HG02840 (cell line): ENCODE measurements around the gene GRM3.

Source experiments
- ATAC-seq: cut with Tn5 transposase; IDR thresholded peaks from one replicate; pipeline ENCODE4 v1.9.1; 2021; ENCODE audit warnings: mild to moderate bottlenecking, moderate library complexity, moderate number of reproducible peaks; ENCODE audit not compliant: unreplicated experiment, low FRiP score

The GRM3 gene

DNA sequence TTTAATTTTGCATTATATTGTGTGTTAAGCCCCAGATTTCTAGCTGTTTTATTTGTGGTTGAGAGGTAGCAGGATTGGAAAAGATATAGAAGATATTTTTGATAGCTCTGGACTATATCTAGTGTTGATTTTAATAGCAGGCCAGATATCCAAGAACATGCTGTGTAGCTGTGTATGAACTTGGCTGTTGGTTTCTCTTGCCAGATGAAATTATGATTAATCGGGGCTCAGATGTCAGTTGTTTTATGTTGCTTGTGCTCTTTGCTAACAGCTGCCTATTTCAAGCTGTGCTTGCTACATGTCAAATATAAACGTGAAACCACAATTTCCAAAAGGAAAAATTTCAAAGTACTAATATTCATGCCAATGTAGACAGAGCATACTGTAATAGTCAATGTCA is 141.1 kb downstream of the GRM3 start:
- no peak for ATAC-seq

DNA sequence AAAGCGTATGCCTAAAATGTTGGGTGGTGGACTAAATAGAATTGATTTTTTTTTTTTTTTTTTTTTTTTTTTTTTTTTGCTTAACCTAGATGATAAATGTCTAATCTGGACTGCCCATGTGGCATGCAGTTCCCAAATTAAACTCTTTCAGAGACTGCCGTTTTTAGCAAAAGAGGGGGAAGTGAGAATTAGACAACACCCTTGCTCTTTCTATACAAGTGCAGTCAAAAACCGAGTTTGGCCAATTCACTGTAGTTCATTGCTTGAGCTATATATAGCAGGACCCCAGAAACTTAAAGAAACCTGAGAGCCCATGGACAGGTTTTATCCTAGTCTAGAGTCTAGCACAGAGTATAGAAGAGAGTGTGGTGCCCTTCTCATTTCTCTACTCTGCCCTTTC is 141.9 kb downstream of the GRM3 start:
- ATAC-seq: peak; percentile 54

DNA sequence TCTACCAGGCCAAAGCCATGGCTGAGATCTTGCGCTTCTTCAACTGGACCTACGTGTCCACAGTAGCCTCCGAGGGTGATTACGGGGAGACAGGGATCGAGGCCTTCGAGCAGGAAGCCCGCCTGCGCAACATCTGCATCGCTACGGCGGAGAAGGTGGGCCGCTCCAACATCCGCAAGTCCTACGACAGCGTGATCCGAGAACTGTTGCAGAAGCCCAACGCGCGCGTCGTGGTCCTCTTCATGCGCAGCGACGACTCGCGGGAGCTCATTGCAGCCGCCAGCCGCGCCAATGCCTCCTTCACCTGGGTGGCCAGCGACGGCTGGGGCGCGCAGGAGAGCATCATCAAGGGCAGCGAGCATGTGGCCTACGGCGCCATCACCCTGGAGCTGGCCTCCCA is 142.7 kb downstream of the GRM3 start:
- ATAC-seq: no peak

DNA sequence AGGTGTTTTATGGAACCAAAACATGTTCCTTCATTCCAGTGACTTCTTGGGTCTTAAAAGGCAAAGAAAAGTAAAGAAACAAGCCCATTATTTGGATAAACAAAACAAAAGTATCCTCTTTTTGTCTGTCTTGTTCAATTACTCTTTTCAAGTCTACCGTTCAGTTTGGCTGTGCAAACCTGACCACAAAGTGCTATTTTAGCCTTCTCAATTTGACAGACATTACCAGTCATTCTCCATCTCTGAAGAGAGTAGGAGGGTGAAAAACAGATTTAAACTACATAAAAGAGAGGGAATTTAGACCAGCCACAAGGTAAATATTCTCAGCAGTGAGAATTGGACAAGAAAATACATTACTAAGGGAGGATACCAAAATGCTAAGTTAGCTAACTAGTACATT is 145.2 kb downstream of the GRM3 start:
- ATAC-seq: no peak

DNA sequence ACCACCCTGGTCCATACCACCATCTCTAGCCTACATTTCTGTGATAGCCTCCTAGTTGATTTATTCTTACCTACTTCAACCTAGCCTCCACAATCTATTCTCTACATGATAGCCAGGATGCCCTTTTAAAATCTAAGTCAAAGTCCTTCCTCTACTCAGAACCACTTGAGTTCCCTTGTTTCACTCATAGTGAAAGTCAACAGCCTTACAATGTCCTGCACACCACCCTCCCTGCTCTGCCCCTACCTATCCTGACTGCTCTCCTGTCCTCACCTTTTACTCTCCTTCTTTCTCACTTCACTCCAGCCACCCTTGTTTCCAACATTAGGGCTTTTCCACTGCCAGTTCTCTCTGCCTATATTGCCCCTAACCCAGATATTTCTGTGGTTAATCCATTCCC is 146.7 kb downstream of the GRM3 start:
- peak; percentile 47 for ATAC-seq

DNA sequence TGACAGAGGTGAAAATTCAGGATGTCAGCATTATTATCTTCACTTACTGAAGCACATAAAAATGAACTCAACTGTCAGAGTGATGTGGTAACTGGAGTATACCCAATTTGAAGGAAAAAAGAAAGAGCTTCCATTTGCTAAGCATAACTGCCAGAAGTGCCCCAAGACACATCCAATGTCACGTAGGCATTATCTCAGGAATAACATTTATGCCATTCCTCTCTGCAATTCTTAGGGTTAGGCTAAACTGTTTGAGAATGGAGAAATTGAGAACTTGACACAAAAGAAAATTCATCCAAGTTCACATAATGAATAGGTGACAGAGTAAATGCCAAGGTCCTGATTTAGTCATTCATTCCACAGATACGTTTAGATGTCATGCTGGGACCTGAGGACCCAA is 148.6 kb downstream of the GRM3 start:
- ATAC-seq: no peak

DNA sequence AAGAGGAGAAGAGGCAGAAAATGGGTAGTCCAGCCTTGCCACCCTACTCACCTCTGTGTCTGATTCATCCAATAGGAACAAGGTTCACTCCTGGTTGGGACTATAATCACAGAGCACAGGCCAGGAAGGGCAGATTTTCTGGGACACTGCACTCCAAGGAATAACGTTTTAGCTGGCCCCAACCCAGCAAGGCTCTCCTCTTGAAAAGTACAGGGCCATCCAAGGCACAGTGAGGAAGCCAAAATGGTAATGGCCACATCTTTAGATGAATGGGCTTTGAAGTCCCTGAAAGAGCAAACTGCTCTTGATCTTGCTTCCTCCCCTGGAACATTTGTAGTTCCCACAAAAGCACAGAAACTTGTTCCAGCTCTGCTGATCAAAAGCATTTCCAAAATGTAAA is 149.4 kb downstream of the GRM3 start:
- no peak for ATAC-seq

DNA sequence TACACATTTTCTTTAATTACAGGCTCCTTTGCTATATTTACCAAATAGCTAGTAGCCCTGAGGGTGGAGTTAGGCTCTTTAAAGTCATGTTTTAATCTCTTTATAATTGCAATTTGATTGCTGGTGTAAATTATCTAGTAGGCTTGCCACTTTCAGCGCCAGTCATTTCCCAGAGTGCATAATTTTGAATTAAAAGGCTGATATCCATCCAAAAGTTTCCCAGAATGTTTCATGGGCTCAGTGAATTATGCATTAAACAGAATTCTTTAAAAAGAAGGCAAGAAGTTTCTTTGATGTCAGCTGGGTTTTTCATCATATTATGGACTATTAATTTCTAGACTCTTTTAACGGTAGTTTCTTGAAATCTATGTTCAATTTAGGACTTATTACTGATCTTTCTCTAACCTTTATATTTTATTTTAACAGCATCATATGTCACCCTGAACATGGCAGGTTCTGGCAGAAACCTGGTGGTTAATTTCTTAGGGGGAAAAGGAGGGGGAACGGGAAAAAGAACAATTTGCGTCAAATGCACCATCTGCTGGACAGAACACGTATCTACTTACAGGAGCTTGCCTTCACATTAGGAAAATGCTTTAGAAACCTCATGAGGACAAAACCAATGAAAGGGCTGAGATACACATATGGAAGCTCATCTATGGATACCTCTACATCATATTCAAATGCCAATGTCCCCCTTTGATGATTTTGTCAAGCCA is 171.1 kb downstream of the GRM3 start:
- ATAC-seq: no peak

DNA sequence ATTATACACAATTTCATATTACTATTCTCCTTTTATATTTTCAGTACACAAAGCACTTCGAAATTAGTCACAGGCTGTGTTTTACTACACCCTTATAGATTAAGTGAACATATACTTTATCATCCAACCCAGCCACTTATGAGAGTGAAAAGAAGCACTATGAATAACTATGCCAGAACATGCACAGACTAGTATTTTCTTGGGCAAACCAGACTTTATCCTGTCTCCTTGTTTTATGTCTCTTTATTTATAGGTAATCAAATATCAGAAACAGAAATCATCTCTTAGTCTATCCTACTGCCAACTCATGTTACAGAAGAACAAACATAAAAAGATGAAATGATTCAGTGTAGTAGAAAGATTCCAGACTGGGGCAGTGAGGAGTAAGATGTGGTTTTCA is 171.8 kb downstream of the GRM3 start:
- ATAC-seq: no peak

DNA sequence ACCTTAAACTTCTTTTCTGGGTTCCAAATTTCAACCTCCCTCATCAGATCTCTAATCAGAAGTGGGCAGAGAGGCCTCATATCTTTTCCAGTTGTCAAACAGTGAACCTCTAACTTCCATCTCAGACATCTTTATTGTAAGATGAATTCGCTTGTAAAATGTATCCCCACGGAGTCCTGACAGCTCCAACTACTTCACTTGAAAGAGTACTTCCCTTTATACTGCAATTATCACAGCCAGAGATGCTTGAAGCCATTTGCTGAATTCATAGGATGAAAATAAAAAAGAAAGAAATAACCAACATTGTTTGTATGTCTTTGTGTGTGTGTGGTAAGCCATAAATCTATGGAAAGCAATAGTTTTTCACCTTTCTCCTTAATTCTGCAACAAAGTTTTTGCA is 175.2 kb downstream of the GRM3 start:
- no peak for ATAC-seq

DNA sequence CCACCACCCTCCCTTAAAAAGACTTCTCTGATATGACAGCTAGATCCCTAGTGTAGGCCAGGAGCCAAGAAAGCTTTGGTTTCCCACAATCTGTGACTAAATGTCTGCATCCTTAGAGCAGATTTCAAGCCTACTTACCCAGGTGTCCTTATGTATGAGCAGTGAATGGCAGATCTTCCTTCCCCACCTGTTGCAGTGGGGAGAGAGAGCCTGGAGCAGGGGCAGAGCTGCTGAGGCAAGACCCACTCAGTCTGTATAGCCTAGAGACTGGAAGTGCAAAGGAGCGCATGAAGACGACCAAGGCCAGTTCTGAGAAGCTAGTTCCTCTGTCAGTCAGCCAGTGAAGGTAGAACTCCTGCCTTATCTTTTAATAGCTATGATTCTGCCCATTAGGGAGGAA is 180.1 kb downstream of the GRM3 start:
- no peak for ATAC-seq

DNA sequence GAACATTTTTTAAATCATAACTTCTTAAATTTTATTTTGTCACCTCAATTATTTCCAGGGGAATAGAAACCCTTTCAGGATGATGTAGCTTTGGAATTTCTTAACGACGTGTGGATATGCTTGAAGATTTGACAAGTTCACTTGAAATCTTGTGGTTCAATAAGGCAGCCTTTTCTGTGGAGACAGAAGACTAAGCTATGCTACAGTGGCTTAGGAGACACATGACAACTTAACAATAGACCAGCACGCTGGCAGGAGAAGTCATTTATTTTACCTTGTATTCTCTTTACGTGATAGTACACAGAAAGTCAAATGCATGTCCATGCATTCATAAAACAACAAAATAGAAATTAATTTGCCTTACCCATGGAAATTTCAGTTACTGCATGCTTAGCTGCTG is 181.6 kb downstream of the GRM3 start:
- no peak for ATAC-seq

DNA sequence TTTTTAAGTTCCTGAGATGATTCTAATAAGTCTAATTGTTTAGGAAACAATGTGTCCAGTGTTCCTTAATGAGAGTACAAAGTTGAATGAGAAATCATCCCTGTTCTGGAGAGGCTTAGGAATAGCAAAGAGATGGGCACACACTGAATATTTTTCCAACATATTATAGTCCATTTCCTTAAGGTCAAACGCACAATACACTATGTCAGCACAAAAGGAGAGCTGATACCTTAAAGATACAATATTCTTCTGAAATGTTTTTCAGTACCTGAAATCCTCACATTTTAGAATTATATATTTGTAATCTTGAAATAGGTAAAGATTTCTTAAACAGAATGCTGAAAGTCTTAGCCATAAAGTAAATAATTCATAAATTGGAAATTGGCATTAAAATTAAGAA is 183.2 kb downstream of the GRM3 start:
- ATAC-seq: no peak

DNA sequence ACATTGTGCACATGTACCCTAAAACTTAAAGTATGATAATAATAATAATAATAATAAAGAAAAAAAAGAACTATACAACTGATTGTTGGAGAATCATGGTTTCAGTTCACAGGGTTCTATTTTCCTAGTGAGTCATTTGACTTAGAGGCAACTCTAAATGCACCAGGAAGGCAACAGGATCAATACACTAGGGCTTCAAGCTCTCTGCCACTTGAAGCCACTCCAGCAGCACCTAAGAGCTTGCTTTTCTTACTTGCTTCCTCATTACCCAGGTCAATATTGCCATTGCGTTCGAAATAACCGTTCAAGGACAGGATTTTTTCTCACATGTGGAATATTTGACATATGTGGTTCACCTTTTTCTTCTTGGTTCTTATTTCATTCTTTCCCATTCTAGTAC is 189.7 kb downstream of the GRM3 start:
- ATAC-seq: no peak

DNA sequence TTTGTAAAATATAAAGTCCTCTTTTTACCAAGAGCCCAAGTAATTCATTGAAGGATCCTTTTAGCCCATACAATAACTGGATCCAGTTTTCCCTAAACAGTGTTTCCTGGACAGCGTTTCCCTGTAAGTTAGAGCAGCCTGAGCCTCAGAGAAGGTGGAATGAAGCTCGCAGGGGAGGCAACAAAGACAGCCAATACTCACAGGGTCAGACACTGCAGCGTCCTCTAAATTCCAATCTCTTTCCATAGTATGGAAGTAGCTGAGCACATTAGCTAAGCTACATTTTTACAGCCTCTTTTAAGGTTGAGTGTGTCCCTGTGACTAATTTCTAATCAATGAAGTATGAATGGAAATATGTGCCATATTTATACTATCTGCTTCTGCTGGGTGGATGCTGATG is 193.5 kb downstream of the GRM3 start:
- no peak for ATAC-seq

DNA sequence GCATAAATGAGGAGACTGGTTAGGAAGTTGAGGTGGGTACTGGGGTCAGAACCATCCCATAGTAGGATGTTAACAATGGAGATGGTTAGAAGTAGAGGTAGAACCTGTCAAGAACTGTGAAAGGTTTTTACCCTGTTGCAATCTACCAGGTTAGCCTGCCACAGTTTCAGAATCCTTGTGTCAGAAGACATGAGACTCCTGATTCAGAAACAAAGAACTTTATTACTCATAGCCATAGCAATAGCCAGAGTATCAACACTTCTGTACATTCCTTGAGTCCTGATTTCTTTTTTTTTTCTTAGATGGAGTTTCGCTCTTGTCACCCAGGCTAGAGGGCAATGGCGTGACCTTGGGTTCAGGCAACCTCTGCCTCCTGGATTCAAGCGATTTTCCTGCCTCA is 200.9 kb downstream of the GRM3 start:
- no peak for ATAC-seq

DNA sequence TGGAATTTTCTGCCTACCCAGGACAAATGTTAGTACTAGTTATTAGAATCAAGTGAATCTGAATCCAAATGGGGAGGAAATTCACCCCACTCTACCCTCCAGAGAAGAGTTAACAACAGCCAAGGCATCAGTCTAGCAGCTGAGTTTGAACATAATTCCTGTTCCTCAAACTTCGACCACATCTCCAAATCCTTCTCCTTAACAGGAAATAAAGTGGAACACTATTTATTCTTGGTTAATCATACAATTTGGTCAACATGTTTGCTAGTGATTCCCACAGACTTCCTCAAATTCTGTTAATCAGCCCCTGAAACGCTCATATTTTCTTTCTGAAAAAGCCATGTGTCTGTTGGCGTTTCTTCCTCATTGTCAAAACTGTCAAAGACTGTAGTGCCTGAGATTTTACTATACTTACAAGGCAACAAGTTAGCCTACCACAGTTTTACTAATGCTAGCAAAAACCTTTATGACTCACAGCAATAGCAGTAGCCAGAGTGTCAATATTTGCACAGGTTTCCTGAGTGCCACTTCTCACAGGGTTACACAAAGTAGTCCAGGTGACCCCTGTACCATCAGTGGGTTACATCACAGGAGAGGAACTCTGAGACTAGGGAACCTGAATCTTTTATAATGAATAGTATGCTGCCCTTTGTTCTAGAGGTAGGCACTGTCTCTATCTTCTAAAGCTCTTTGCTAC is 202.9 kb downstream of the GRM3 start:
- no peak for ATAC-seq

DNA sequence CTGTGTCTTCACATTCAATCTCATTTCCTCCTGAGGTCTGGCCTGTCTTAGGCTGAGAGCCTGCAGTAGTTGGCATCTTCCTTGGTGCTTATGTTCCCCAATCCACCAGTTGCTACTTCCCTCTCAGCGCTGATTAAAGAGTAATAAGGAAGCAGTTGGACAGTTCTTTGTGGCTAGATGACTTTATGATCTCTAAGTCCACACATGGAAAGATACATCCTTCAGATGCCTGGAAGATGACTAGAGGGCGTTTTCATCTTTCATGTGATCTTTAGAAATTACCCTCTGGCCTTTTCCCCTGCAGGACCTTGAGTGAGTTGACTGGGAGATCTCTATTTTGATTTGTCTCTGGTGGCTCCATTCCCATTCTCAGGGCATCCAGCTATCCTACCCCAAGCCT is 204.5 kb downstream of the GRM3 start:
- ATAC-seq: no peak

DNA sequence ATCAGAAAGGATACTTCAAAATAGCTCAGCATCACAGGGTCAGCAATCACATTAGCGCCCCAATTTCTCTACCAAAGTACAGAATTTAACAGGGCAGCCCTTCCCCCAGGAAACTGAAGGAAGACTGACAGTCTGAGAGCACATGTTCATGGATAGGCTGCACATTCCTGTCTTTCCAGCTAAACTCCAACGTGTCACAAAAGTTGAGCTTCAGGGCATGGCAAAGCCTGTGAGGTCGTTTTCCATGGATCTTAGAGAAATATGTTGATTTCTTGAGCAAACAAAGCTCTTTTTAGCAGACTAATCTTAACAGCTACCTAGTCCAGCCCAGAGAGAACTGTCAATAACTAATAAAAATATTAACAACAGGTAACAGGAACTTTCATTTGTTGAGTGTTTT is 207.9 kb downstream of the GRM3 start:
- ATAC-seq: no peak

DNA sequence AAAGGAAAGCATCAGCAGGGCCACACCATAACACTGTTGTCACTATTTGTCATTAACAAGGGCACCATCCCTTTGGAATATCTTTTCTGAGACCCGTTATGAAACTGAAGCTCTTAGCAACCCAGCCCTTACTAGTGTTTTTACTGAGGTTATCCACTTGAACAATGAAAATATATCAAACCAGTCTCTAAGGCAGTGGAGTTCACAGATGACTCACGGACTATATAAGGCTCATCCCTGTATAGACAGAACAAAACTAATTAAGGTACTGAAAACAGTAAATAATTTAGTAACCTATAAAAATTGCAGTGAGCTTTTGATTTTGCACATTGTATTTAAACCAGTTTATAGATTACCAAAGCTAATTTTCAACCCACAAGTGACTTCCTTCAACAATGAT is 219.7 kb downstream of the GRM3 start:
- ATAC-seq: peak; percentile 86

DNA sequence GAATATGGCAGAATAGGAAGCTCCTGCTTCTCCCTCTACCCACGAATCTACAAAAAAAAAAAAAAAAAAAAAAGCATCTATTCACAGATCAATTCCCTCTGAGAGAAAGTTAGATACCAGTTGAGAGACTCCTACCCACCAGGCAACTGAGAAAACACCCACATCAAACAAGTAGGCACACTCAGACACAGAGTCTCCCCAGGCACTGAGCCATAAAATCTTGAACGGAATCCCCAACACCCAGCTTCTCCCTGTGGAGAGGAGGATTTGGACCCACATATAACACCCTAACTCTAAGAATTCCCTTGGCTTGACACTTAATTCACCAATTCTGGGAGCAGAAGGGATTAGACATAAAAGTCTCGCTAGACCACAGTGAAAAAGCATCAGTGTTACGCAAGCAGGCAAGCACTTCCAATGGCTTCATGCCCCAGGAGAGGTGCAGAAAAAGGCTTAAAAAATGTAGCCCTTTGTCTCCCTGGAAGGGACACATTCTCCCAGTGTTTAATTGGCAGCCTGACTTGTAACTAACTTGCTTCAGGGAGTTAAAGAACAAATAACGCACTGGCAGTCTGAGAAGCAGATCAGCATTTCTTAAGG is 223.6 kb downstream of the GRM3 start:
- ATAC-seq: no peak

DNA sequence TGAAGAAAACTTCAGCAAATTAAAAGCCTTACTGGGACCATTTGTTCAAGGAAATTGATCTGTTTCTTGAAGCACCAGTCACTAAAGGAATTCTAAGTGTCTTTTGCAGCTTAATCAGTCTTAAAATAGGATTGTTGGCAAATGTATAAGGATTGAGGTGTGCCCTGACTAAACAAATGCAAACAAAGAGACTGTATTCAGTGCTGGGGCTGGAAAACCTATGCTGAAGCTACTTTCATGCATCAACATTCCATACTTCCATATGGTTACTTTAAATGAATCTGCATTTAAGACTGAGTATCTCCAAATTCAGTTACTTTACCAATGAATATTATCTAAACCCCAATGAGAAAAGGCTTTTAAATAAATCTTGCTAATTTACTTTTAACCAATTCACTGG is 232.4 kb downstream of the GRM3 start:
- ATAC-seq: no peak
